GM12873 (cell line): ENCODE measurements around the gene CERS3.

Source experiments
- TF ChIP-seq, protein P1 (sequence below): IDR thresholded peaks from 2 replicates; pipeline ENCODE4 v1.5.1; 2012; ENCODE audit warnings: low read depth, mild to moderate bottlenecking, moderate library complexity, low read length, control low read depth; ENCODE audit not compliant: insufficient read depth; ENCODE audit errors: missing control alignments

The CERS3 gene

DNA sequence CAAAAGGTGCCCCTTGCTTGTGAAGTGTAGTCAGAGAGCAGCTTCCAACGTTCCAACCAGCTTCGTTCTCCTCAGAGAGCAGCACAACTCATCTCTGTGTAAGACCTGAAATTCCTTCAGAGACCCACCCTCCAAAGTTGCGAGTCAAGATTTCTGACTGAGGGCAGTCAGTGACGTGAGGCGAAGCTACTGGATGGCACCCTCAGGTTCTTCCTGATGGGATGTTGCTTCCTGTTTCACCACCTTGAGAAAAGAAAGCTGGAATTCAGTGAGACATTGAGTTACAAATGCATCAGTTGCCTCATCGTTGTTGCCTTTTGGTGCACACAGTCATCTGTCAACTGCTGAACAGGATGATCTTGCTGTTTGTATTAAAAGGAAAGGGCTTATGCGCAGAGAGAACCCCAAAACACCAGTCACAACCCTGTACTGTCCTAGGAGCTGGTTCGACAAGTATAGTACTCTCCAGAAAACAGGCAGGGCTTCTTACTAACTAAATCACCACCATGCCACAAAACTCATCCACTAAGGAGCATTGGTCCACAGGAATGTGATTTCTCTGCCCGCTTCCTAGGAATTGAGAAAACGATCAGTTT lies at the start of gene CERS3:
Gene CERS3 (minus strand): TSS at position 118 of the 596 bp plus-strand sequence. CDS start 27,101 bp downstream, outside the sequence.
- TF ChIP-seq, protein P1, sequence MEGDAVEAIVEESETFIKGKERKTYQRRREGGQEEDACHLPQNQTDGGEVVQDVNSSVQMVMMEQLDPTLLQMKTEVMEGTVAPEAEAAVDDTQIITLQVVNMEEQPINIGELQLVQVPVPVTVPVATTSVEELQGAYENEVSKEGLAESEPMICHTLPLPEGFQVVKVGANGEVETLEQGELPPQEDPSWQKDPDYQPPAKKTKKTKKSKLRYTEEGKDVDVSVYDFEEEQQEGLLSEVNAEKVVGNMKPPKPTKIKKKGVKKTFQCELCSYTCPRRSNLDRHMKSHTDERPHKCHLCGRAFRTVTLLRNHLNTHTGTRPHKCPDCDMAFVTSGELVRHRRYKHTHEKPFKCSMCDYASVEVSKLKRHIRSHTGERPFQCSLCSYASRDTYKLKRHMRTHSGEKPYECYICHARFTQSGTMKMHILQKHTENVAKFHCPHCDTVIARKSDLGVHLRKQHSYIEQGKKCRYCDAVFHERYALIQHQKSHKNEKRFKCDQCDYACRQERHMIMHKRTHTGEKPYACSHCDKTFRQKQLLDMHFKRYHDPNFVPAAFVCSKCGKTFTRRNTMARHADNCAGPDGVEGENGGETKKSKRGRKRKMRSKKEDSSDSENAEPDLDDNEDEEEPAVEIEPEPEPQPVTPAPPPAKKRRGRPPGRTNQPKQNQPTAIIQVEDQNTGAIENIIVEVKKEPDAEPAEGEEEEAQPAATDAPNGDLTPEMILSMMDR, result no peak

DNA sequence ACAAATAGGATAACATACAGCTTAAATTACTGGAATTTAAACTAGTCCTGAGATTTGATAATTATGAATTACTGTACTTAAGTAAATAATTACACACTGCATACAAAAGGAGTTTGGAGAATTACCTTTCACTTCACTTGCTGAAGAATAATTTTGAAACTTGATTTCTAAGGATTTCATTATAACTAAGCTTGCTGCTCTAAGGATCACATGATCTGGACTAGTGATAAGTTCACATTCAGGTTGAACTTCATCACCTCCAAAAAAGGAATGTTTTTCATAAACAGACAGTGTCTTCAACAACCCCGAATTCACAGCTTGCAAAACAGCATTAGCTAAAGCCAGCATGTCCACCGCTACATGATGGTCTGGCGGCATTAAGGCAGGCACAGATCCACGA lies 44.8 kb upstream of the CERS3 start:
- TF ChIP-seq, protein P1, result no peak

DNA sequence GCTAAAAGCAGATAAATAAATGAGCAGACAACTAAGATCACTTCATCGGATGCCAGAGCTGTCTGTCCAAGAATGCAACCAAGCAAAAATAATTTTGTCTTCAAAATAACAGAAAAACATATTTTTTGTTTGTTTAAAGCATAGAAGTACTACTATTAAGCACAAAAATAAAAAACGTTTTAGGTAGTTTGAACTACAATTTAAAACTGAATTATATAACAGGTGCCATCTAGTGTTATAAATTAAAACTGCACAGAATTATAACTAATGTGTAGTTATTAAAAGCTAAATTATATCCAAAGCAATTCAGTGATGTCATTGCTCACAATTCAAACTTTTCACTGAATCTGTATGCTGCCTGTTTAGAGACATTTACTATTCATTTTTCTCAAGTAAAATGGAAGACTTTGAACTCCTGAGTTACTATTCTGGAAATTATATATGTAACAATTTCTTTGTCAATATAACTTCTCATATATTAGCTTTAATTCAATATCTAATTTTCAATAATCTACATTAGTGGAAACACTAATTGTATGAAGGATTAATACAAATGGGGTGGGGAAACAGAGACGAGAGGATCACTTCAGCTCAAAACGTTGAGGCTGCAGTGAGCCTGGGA lies 43.7 kb upstream of the CERS3 start:
- TF ChIP-seq, protein P1, result no peak

DNA sequence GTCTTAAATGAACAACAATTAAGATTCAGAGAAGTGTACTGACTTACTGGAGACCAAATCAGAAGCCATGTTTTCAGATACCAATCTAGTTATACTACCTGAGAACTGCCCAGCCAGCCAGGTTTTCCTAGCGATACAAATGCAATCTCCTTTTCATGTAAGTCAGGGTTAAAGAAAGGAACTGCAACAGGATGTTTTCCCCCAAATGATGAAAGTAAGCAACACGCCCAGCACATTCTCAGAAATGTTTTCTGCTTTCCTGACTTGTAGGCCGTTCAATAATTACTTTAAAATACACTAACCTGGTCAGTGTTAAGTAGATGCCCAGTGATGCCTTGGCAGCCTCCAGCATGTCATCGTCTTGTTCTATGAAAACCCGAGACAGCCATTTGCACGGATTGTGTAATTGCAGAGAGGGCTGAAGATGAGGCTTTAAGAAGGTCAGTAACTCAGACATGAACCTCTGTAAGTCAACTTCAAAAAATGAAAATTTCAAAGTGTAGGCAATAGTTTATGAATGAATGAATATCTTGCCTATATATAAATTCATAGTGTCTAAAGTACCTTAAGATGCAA lies 42.9 kb upstream of the CERS3 start:
- TF ChIP-seq, protein P1, result no peak

DNA sequence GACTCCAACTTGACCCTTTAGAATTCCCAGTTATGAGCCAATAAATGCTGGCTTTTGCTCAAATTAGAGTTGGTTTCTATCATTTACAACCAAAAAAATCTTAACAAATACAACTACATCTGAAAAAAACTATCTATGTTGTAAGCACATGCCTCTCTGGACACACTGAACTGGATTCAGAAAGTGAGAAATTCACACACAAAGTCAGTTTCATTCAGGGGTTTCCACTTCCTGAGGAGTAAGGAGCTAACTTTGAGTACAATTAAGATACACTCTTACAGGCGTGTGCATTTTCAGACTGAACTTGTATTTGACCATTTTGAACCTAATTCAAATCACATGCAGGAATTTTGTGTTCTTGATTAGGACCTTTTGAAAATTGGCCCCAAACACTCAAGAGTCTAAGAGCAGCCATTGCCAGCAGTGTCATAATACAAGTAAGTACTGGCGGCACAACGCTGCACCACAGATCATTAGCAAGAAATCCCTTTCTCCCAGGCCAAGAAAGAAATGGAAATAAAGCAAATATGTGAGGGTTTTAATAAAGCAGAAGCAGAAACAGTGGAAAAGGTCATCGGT lies 42.1 kb upstream of the CERS3 start:
- TF ChIP-seq, protein P1, result no peak

DNA sequence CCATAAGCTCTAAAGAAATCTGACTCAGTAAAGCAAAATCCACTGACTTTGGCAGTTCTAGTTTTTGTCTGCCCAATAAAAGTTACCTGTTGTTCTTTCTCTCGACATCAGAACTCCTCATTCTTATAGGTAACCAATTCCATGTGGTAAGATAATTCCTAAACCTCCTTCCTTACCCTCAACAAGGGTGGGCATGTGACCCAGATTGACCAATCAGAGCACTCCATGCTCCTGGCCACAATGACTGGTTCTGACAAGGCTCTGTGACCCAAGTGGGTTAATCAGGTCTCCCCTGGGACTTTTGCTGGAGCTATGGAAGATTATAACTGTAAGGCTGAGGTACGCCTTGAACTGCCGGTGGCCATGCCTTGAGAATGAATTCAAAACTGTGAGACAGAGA lies 41.5 kb upstream of the CERS3 start:
- TF ChIP-seq, protein P1, result no peak

DNA sequence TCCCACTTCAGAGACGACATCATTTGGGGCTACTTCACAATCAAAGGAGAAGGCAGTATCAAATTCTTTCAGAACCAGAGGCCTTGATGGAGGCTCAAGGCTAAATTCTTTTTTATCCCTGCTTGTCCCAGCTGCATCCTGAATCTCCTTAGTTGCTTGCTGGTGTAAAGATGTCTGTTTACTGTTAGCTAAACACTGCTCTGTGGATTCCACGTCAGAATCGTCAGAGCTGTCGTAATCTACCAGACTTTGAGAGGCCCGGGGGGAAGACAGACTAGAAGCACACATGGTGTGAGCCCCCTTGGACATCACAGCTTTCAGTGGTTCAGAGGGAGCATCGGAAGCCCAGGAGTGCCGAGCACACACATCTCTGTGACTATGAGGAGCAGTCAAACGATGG lies 40.6 kb upstream of the CERS3 start:
- TF ChIP-seq, protein P1, result no peak
